CD4-positive, alpha-beta T cell treated with Interleukin-2 at 100 ng/mL for 4 hours (primary cell): ENCODE data around the gene CDH6.

ENCODE experiments used
- DNase-seq: peaks from one replicate; pipeline ENCODE4 v3.0.0-alpha.2; 2020; ENCODE audit warnings: low spot score

Gene CDH6

GRCh38 chr5:31378136-31378535, 184.7 kb downstream of the CDH6 start:
- DNase-seq = no peak
